Activated CD8-positive, alpha-beta memory T cell treated with anti-CD3 and anti-CD28 coated beads, Interleukin-2, amount 50 U/mL, for 48 hours (primary cell): ENCODE measurements around the gene PPAN.
A peak's percentile ranks its signal among the peaks of the same experiment; 100 is the strongest.

Source experiments
- DNase-seq: peaks from one replicate; pipeline ENCODE4 v3.0.0-alpha.2; 2020

Gene PPAN

GRCh38 chr19:10092648-10093294 lies 13.4 kb upstream of the PPAN start:
- DNase-seq = no peak

DNA sequence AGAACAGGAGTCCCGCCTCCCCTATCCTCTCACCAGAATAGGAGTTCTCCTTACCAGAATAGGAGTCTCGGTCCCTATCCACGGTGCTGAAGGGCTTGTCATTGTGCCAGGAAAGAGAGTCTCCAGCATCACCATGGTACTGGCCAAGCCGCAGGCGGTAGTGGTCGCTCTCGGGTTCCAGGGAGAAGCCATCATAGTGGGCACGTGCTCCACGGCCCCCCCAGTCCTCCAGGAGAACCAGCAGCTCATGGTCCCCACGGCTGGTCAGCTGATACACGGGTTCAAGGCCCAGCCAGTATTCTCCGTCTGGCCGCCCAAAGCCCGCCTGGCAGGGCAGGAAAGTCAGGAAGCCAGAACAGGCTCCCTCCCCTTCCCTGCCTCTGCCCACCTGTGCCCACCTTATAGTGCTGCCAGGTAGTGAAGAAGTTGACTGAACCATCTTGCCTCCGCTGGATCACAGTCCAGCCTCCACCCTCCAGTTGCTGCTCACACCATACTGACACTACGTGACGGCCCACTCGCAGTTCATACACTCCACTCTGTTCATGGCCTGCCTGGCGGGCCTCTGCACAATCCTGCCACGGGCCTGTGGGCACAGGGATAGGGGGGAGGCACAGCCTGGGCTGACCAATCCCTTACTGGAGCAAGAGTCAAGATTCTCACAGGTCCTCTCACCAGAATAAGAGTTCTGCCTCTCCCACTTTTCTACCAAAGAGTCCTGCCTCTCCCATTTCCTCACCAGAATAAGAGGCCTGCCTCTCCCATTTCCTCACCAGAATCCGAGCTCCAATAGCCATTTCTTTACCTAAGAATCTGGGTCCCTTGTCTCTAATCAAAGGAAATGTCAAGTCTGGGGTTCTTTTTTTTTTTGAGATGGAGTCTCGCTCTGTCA lies 12.6 kb upstream of the PPAN start:
- DNase-seq = no peak

DNA sequence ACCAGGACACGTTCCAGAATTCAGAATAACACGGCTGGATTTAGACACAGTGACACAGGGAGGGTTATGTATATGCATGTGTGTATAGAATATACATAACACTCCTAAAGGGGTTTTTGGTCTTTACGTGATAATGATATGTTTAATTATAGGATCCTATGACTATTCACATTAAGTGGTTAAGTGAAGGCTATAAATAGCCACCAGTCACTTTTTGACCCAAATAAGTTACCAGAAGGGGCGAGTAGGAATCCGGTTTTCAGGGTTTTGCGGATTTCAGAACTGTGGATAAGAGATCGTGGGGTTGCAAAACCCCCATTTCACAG lies 10.6 kb upstream of the PPAN start:
- DNase-seq = no peak

GRCh38 chr19:10095948-10096614 lies 10.1 kb upstream of the PPAN start:
- peak; percentile 97 for DNase-seq

DNA sequence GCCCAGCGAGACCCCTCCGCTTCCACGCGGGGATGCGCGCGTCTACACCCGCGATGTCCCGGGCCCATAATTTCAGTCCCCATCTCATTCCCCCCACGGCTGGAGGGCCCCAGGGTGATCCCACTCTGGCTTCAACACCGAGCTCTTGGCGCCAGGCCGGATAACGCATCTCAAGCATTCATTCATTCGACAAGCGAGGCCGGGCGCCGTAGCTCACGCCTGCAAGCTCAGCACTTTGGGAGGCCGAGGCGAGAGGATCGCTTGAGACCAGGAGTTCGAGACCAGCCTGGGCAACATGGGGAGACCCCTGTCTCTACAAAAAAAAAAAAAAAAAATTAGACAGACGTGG lies 9.6 kb upstream of the PPAN start:
- DNase-seq = no peak

GRCh38 chr19:10100163-10100785 lies 5.9 kb upstream of the PPAN start:
- DNase-seq = no peak

DNA sequence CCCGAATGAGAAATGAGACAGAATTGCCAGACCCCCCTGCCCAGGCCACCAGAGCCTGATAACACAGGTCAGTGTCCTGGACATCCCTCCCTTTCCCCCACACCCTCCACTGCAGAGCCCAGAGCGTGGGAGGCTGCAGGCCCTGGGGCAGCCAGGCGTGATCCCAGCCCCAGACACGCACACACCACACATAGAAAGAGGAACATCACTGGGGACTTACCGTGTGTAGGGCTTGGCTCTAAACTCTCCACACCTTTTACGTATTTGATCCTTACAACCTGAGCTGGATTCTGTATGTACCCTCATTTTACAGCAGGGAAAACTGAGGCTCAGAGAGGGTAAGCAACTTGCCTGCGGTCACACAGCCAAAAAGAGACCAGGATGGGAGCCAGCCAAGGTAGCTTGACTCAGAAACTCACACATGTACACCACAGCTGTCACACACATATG lies 3.4 kb upstream of the PPAN start:
- no peak for DNase-seq

DNA sequence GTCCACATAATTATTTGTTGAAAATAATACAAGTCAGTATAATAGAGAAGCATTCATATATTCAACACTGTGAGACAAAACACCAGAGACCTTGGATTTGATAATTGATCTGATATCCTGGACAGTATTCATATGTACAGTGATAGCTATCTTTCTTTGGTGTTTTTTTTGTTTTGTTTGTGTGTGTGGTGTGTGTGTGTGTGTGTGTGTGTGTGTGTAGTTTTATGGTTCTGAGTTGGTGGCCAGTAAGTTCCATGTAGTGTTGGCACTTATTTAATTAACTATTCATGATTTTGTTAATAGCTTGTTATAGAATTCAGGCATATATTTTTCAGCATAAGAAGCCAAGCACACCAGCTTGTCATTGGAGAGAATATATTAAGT lies 2.0 kb upstream of the PPAN start:
- no peak for DNase-seq

DNA sequence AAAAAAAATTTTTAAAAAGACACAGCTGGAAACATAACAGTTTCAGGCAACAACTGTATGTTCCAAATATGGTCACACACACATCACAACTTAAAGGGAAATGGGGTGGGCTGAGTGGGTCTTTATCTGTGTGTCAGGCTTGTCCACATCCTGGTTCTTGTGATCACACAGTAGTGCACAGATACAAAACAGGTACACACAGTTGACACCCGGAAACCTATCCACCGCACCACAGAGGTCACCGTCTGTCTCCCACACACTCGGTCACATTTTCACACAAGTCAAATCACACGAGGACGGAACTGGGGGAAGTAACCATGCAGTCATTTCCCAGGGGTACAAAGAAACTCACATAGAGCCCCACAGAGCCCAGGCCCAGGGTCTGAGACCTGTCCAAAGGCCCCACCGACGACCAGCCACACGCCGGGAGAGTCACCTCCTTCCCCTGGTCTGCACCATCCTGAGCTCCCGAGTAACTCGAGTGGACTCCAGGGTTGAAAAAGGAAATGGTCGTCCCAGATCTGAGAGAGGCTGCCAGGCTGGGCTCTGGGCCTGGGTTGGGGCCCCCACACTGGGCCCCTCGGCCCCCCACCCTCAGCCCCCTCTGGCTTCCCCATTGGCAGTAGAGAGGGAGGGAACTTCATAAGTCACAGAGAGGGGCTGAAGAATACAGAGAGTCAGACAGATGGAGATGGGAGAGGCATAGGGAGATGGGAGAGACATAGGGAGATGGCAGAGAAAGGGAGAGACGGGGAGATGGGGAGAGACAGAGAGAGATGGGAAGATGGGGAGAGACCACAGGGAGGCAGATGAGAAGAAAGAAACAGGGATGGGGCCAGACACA lies 1.3 kb upstream of the PPAN start:
- peak; percentile 84 for DNase-seq

GRCh38 chr19:10105509-10106099 lies 558 bp upstream of the PPAN start:
- no peak for DNase-seq

DNA sequence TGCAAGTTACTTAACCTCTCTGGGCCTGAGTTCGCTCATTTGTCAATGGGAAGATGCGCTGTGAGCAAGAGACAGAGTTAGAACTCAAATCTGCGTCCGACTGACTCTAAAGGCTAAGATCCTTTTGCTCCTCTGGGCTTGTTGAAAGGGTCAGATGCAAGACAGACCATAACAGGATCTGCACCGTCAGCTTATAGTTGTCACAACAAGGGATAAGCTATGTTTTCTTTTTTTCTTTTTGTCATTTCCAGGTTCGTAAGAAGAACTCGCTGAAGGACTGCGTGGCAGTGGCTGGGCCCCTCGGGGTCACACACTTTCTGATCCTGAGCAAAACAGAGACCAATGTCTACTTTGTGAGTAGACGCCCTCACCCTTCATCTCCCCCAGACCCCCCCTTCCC lies 1.1 kb downstream of the PPAN start:
- DNase-seq = no peak

- no peak for DNase-seq
Measured at GRCh38 chr19:10107817-10108367, 1.7 kb downstream of the PPAN start.

DNA sequence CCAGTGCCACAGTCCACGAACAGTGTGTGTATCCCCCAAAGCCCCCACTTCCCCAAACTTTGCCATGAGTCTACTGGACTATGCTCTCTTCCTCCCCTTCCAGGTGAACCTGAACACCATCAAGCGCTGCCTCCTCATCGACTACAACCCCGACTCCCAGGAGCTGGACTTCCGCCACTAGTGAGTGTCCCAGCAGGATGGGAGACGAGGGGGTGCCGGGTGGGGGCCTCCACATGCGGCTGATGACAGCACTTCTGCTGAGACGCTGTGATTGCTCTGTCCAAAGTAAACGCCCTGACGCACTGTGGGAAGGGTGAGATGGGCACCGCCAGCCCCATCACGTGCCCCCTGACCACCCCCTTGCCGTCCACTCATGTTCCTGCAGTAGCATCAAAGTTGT lies 3.4 kb downstream of the PPAN start:
- DNase-seq = no peak

DNA sequence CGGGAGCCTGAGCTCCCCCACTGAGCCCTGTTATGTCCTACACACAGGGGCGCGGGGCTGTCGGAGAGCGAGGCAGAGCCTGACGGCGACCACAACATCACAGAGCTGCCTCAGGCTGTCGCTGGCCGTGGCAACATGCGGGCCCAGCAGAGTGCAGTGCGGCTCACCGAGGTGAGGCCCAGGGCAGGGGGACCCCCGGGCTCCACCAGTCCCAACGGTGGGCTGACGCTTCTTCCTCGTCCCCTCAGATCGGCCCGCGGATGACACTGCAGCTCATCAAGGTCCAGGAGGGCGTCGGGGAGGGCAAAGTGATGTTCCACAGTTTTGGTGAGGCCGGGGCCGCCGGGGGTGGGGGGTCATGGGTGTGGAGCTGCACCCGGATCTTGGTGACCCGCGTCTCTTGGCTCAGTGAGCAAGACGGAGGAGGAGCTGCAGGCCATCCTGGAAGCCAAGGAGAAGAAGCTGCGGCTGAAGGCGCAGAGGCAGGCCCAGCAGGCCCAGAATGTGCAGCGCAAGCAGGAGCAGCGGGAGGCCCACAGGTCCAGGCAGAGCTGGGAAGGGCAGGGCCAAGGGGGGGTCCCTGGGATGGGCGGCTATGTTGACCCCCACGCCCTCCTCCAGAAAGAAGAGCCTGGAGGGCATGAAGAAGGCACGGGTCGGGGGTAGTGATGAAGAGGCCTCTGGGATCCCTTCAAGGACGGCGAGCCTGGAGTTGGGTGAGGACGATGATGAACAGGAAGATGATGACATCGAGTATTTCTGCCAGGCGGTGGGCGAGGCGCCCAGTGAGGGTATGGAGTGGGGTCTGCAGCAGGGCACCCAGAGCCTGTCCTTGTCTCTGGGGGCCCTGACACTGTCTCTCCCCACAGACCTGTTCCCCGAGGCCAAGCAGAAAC lies 4.2 kb downstream of the PPAN start:
- DNase-seq = no peak

- no peak for DNase-seq
Measured at GRCh38 chr19:10110972-10111317, 4.8 kb downstream of the PPAN start.

DNA sequence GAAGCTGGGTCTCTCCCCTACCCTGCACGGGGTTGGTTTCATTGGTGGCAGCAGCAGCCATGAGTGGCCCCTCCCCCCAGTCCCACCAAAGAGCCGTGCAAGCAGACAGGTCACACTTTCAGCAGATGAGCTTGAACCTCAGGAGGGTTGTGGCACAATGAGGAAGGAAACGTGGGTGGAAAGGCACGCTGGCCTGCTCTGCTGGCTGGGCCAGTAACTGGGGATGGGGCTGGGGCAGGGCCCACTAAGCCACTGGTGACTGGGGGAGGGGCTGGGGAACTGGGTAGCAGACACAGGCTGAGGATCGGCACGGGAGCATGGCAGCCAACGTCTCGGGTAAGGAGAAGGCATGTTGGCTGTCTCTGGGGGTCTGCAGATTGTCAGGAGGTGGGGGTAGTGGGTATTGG lies 5.2 kb downstream of the PPAN start, which contains the start of gene P2RY11:
TSS of gene P2RY11 (plus strand) at position 289 of the 407 bp plus-strand sequence. CDS start at position 318, 29 bp downstream.
- peak; percentile 78 for DNase-seq

DNA sequence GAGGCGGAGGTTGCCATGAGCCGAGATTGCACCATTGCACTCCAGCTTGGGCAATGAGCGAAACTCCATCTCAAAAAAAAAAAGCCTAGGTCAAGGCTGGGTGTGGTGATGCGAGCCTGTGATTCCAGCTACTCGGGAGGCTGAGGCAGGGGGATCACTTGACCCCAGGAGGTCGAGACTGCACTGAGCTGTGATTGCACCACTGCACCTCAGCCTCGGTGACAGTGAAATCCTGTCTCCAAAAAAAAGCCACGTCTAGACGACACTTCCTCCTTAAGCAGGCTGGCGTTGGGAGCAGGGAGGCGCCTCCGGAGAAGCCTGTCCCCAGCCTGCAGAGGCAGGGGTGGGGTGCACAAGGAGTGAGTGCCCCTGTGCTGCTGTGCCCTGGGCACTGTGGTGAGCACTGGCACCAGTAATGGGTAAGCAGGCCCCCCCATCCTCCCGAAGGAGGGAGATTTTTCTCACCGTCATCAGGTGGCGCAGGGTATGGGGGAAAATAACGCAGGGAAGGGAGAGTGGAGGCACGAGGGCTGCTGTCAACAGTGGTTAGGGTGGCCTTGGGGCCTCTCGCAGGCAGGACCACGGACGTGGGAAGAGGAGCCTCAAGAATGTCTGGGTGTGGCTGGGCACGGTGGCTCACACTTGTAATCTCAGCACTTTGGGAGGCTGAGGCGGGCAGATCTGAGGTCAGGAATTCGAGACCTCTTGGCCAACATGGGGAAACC lies 6.0 kb downstream of the PPAN start:
- peak; percentile 82 for DNase-seq

DNA sequence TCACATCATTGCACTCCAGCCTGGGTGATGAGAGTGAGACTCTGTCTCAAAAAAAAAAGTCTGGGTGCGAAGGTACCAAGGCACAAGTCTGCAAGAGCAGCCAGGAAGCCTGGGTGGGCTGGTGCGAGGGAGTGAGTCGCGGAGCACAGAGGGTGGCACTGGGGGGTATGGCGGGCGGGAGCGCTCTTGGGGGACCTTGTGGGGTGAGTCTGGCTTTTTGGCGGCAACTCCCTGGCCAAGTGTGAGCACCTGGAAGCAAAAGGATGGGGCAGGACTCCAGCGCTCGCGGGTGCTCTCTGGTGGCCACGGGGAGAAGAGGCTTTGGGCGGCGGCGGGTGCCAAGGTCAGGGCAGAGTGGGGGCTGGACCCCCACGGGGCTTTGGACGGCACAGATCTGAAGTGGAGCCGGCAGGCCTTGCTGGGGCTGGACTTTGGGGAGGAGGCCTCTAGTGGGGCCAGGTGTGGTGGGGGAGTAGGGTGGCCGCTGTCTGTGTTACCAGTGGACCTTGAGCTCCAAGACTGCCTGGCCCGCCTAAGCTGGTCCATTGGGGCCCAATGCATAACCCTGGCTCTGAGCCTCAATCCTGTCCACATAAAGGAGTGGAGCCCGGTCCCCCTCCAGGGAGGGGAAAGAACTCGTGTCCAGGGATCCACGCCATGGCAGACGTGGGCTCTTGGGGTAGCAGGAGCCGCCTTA lies 6.9 kb downstream of the PPAN start:
- DNase-seq = peak; percentile 88

- peak; percentile 77 for DNase-seq
Measured at GRCh38 chr19:10113592-10113963, 7.4 kb downstream of the PPAN start.
